ENCODE results near the gene LPIN3. TPM values are rescaled to one million over a fixed set of nuclear protein-coding genes. Genes with fewer than 3 reads are reported as not detected.

LPIN3 gene
- total RNA-seq, 1 experiment from 2014 or later: 3.8 TPM

GRCh38 chr20:41349266-41349665 lies 8.6 kb downstream of the LPIN3 start:
- Mint-ChIP-seq H3K27me3 (ENCODE audit: low read depth) (no peaks in the 10 kb centered on the region), H3K36me3 (ENCODE audit: insufficient read depth in 1 of 3, low read depth in 3 of 3) (no peaks in the 10 kb centered on the region; a peak in 1 of 7 replicates), H3K9me3 (no peaks in the 10 kb centered on the region; a peak in 1 of 5 replicates), H3K4me3 (no peak overlapping the region), H3K27ac (no peak overlapping the region; a peak in 1 of 7 replicates), H3K4me1 (peaks cover 5% of the 10 kb centered on the region in 2 experiments; a peak in 3 of 4 replicates)
- H2AK5ac ChIP-seq (ENCODE audit: insufficient read length, low read length): no peak overlapping the region
- WGBS (ENCODE audit: extremely low coverage, insufficient read length, low lambda C conversion rate): no CpG with 5 or more reads among the region's 2 CpGs
- no peak overlapping the region for H2BK5ac ChIP-seq (ENCODE audit: insufficient read length, low read length)
- H2BK12ac ChIP-seq (ENCODE audit: insufficient read length, low read depth, low read length): no peak overlapping the region
- no peak for TF ChIP-seq CTCF (conservative IDR thresholded peaks at IDR 0.05)
- no peak overlapping the region for H3K4me2 ChIP-seq (ENCODE audit: insufficient read depth, insufficient read length, low read length)
- H4K91ac ChIP-seq (ENCODE audit: insufficient read length, low read depth, low read length): no peak overlapping the region
- H3K14ac ChIP-seq (ENCODE audit: insufficient read depth, low read length): no peak overlapping the region
- no peak overlapping the region for H2BK120ac ChIP-seq (ENCODE audit: low read depth, low read length, poor library complexity, severe bottlenecking)
- DNase-seq: no peak
- no peaks in the 10 kb centered on the region for H3K79me2 ChIP-seq (ENCODE audit: insufficient read depth, low read length)
- no peak overlapping the region for H3K23ac ChIP-seq (ENCODE audit: insufficient read length, low read depth, low read length)
- no peak overlapping the region for H3K18ac ChIP-seq (ENCODE audit: insufficient read length, low read depth, low read length)
- H3K79me1 ChIP-seq (ENCODE audit: insufficient read depth, low read depth, low read length, poor library complexity, severe bottlenecking): no peaks in the 10 kb centered on the region
- no peaks in the 10 kb centered on the region for H3K9me3 ChIP-seq (ENCODE audit: control insufficient read depth, low read depth, low read length)
- H4K20me1 ChIP-seq (ENCODE audit: control insufficient read depth, insufficient read depth, insufficient read length): no peaks in the 10 kb centered on the region
- H3K56ac ChIP-seq (ENCODE audit: insufficient read length, low read depth, low read length): no peak overlapping the region
- no peak overlapping the region for H4K5ac ChIP-seq (ENCODE audit: insufficient read length, low read depth, low read length)
- no peak overlapping the region for H2BK20ac ChIP-seq (ENCODE audit: low read depth, low read length, poor library complexity, severe bottlenecking)
- no peak overlapping the region for H3K9ac ChIP-seq (ENCODE audit: extremely low read depth, insufficient read length, low read length)
- H3K27ac ChIP-seq (ENCODE audit: insufficient read length, low read depth, low read length): no peak overlapping the region
- no peaks in the 10 kb centered on the region for H3K23me2 ChIP-seq (ENCODE audit: insufficient read length, low read depth, low read length, poor library complexity, severe bottlenecking)
- H3K27me3 ChIP-seq (ENCODE audit: insufficient read depth, low read length): no peaks in the 10 kb centered on the region
- H3K4ac ChIP-seq (ENCODE audit: low read depth, low read length): no peak overlapping the region
- no peak overlapping the region for H2AFZ ChIP-seq (ENCODE audit: low read length)
- no peaks in the 10 kb centered on the region for H3K4me1 ChIP-seq (ENCODE audit: insufficient read depth, low read length)
- H2BK15ac ChIP-seq (ENCODE audit: low read depth, low read length): no peak overlapping the region
- no peak overlapping the region for H4K8ac ChIP-seq (replicated peaks; ENCODE audit: insufficient read length, low read depth, low read length)
- H3T11ph ChIP-seq (ENCODE audit: low read length): no peak overlapping the region

Data from H9 (cell line).